AG09319 (cell line): ENCODE data around the gene TAF8.
"Not testable (repeated sequence)": the region's sequence is repeated elsewhere in the genome, so short reads cannot be mapped to it uniquely, and the experiment has no call there.

Experiments used
- DNase-seq: peaks from one replicate; pipeline ENCODE4 v3.0.0-alpha.2; 2010; ENCODE audit warnings: low read depth; ENCODE audit errors: extremely low read depth
- CTCF ChIP-seq: IDR thresholded peaks from 2 replicates; pipeline ENCODE4 v1.5.1; 2011; ENCODE audit warnings: low read depth, mild to moderate bottlenecking, inconsistent platforms, low read length, moderate library complexity

Gene TAF8

GRCh38 chr6:42029881-42030280, 20.4 kb upstream of the TAF8 start:
- no peak for TF ChIP-seq CTCF
- no peak for DNase-seq

GRCh38 chr6:42030585-42031506, 19.5 kb upstream of the TAF8 start:
- DNase-seq = no peak
- TF ChIP-seq CTCF = no peak

GRCh38 chr6:42032366-42032765, 18.0 kb upstream of the TAF8 start:
- DNase-seq = no peak
- TF ChIP-seq CTCF = no peak

GRCh38 chr6:42037669-42038068, 12.7 kb upstream of the TAF8 start:
- DNase-seq = not testable (repeated sequence)

- no peak for TF ChIP-seq CTCF
Observed at GRCh38 chr6:42038163-42038562, 12.2 kb upstream of the TAF8 start.

GRCh38 chr6:42038811-42039408, 11.4 kb upstream of the TAF8 start:
- no peak for TF ChIP-seq CTCF
- no peak for DNase-seq

More at GRCh38 chr6:42038163-42038562, 12.2 kb upstream of the TAF8 start:
- DNase-seq = no peak

- TF ChIP-seq CTCF = no peak
- DNase-seq = no peak
Observed at GRCh38 chr6:42040856-42041480, 9.4 kb upstream of the TAF8 start.
